Measurements from ENCODE around the gene TECPR2.

TECPR2 gene

GRCh38 chr14:102375119-102375518, 12.4 kb downstream of the TECPR2 start:
- no peak for DNase-seq

DNA sequence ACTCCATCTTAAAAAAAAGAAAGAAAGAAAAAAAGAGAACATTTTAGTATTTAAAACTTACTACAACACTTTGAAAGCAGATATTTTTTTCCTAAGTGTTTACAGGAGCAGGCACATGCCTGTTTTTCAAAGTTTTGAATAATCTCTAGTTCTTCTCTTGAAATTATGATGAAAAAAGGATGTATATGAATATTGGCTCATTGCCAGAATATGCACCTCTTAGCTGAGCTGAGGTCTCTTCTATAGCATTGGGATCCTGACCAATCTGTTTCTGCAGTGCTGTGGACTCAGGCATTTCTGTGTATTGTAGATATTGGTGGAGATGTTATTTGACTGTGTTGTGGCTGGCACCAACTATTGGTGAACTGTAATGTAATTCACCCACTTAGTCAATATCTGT, 15.0 kb downstream of the TECPR2 start:
- DNase-seq, result no peak

DNA sequence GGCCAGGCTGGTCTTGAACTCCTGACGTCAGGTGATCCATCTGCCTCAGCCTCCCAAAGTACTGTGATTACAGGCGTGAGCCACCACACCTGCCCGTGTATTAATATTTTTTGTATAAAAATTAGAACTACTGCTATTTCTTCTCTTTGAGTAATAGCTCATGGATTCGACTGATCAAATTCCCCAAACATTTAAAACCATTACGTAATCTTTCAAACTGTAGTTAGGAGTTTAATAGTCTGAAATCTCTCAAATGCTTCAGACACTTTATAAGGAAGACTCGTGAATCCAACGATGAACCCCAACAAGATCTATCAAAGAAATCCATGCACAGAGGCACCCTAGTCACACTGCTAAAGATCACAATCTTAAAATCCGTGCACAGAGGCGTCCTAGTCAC, 16.1 kb downstream of the TECPR2 start:
- DNase-seq, result no peak

DNA sequence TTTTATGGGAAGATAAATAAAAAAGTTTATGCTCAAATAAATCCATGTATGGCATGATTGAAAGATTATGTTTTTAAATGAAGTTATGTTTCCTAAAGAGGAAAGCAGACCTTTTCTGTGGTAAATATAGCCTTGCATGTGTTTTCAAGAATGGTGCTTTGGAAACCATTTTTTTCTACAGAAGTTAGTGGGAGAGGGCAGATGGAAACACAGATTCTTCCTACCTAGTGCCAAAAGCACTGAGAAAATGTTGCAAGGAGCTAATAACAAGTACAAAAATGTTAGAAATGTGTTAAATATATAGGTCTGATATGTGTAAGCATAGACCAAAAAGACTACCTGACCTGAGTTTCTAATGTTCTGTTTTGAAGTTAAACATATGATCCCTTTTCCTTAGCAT, 24.3 kb downstream of the TECPR2 start:
- DNase-seq, result no peak

GRCh38 chr14:102389246-102389645, 26.5 kb downstream of the TECPR2 start:
- DNase-seq, result no peak

DNA sequence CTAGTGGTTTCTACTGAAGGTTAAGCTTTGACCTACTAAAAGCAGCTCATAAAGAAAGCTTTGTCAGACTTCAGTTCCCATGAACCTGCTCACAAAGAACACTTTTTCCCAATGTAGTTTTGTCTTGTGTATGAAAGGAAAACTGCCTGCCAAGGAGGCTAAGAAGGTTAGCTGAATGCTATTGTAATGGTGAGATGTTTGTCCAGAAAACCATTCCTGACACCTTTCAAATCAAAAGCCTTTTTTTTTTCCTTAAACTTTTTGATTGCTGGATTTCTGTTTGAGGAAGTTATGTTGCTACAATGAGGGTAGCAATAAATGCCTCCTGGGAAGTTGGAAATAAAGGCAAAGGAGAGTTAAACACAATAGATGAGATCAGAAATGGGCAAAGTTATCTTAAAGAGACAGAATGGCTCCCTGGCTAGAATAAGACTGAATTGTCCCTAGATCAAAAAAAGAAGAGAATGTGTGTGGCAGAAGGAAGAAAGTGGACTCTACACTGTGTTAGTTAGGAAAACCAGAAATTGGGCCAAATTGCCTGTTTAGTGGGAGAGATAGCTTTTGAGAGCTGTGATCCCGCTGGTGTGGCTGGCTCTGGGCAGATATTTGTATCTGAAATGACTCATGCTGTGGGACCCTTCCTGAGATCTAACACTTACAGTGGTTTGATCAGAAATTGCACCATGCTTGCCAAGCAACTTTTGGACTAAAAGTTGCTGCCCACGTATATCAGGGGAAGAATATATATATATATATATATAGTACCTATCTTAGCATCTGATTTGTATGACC, 27.5 kb downstream of the TECPR2 start:
- no peak for DNase-seq

- DNase-seq, result no peak
These were observed 29.8 kb downstream of the TECPR2 start for GRCh38 chr14:102392506-102392905.

DNA sequence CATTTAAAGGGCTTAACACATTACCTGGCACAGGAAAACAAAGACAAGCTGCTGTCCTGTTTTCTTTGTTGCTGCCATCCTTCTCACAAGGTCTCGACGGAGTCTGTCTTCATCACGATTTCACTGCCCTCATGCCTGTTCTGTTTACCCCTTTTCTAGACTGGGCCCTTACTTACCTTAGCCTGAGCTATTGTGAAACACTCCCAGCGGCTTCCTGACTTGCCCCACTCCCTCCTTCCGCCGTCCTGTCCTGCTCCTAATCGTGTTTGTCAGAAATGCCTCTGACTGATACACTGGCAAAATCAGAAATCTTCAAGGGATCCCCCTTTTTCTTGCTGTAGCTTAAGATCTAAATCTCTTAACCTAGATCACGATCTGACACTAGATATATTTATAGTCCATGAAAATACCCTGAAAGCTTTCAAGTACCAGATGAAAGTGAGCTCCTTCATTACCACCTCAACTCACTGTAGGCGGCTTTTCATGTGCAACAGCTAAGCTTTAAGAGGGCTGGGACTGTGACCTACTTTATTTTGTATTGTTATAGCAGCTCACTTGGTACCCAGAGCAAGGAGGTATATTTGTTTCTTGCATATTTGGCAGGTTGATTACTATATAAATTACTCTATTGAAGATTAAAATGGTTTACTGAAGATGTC, 32.1 kb downstream of the TECPR2 start:
- no peak for DNase-seq

DNA sequence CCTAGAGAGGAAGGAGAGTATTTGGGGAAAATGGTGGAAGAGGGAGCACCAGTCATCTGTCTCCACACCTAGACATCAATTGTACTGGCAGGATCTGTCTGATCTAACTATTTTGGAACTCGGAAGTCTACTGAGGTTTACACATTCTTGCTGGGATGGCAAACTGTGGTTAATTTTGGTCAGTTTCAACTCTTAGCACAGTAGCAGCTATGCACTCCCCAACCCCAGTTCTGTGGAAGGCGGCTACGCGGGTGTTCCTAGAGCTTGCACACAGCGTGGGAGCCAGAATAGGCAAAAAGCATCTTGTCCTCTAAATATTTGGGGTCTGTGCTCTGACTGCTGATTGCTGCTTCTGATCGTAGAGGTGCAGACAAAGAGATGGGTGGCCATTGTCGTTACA, 33.8 kb downstream of the TECPR2 start:
- DNase-seq, result no peak

GRCh38 chr14:102403028-102403427, 40.3 kb downstream of the TECPR2 start:
- DNase-seq, result no peak

- no peak for DNase-seq
These were observed 44.5 kb downstream of the TECPR2 start for GRCh38 chr14:102407258-102407657.

DNA sequence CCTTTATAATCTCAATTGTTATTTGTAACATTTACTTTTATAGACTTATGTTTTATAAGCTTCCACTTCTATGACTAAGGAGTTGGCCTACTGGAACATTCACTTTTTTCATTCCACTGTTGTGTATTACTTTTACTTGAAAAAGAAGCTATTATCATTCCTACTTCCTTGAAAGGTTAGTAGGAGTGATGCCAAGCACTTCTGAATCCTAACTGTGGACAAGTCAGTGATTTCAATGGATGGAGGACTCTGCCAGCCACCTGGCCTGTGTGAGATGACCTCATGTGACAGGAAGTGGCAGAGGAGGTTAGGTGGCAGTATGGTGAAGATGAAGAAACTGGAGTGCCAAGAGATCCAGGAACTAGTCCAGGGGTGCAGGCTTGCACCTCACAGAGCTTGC, 46.0 kb downstream of the TECPR2 start:
- no peak for DNase-seq

GRCh38 chr14:102415671-102416070, 52.9 kb downstream of the TECPR2 start:
- DNase-seq, result no peak

DNA sequence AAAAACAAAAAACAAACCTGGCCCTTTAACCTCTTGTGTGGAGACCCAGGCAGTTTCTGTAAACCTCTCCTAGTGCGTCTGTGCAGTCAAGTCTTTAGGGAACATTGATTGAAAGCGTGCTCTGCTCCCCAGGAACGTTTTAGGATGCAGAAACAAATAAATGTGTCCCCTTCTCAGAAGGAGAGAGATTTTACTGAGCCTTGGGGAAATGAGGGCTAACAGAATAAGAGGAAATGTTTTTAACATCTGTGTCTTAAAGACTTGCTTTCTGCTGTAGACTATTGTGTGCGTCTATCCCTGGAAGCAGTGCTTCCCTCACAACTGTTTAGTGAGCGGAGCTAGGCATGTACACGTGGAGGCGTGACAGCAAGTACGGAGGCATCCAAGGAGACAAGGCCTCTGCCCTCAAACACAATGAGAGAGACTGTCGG, 54.3 kb downstream of the TECPR2 start:
- no peak for DNase-seq

DNA sequence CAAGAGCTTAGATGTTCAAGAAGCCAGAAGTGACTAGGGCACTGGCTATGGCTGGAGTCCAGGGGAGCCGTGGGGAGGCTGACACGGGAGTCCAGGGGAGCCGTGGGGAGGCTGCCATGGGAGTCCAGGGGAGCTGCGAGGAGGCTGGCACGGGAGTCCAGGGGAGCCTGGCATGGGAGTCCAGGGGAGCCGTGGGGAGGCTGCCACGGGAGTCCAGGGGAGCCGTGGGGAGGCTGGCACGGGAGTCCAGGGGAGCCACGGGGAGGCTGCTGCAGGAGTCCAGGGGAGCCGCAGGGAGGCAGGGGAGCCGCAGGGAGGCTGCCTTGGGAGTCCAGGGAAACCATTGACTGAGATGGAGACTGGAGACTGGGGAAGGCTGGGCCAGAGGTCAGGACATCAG, 54.9 kb downstream of the TECPR2 start:
- DNase-seq, result no peak

- no peak for DNase-seq
These were observed 55.6 kb downstream of the TECPR2 start for GRCh38 chr14:102418169-102418852.

DNA sequence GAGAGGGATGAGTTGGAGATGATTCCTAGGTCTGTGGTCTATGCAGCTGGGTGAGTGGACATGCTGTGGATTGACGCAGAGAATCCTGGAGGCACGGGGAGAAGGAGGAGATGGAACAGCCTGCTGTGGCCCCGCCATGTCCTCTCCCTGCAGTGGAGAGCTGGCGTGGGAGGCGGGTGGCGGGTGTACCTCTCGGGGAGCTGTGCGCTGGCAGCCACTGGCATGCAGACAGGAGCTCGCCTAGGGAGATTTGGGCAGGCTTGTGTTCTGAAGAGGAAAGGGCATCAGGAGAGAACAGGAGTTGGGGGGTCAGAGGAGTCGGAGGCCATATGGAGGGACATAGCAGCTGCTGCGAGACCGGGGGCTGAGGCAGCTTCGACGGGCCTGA, 56.1 kb downstream of the TECPR2 start:
- DNase-seq, result no peak

- no peak for DNase-seq
These were observed 56.5 kb downstream of the TECPR2 start for GRCh38 chr14:102419276-102419675.

DNA sequence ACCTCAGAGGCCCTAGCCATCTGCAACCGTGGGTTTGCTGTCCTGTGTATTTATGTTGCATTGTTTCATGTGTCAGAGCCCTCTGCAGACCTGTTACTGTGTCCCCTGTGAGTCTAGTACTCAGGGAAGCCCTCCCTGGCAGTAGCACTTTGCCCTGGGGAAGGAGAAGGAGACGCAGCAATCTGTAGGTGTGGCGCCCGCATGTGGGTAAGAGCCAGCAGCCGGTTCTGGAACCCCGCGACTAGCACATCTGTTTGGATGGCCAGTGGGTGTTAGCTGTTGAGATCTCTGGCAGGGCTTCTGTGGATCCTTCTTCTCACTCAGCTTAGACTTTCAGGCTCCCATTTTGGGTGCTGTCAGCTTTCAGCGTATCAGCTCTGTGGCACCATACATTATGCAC, 57.0 kb downstream of the TECPR2 start:
- DNase-seq, result no peak

GRCh38 chr14:102421411-102422057, 58.8 kb downstream of the TECPR2 start:
- DNase-seq, result no peak

DNA sequence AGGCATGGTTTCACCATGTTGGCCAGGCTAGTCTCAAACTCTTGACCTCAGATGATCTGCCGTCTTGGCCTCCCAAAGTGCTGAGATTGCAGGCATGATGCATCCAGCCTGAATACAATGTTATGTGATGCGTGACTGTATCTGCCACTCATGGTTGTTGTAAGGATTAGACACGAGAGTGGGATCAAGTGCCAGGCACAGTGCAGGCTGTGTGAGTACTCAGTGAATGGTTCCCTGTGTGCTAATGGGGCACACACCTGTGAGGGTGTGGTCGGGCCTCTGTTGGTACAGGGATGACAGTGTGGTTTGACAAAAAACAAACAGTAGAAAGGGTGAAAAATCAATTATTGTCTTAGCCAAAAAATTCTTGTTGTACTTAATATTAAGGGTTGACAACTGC, 61.8 kb downstream of the TECPR2 start:
- no peak for DNase-seq

- DNase-seq, result no peak
These were observed 62.2 kb downstream of the TECPR2 start for GRCh38 chr14:102424923-102425322.

GRCh38 chr14:102426796-102427195, 64.1 kb downstream of the TECPR2 start:
- DNase-seq, result no peak

GRCh38 chr14:102427642-102428041, 64.9 kb downstream of the TECPR2 start:
- DNase-seq, result no peak
